Measurements from ENCODE around the gene ERN1. TPM values are rescaled to one million over a fixed set of nuclear protein-coding genes. Genes with fewer than 3 reads are reported as not detected.
A peak's percentile ranks its signal among the peaks of the same experiment; 100 is the strongest.
"Not testable (repeated sequence)": the region's sequence is repeated elsewhere in the genome, so short reads cannot be mapped to it uniquely, and the experiment has no call there.

ERN1 gene
- total RNA-seq, 1 donor from 2014 or later, result 5.7 TPM

DNA sequence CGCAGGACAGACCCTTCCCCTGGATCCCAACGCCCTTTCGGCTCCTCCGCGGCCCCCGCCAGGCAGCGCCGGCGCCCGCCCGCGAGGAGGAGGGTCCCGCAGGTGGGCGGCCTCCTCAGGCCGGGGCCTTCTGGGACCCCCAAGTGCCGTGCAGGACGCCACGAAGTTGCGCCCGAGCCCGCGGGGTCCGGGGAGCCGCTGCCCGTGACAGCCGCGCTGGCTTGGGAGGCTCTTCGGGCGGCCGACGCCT, 504 bp downstream of the ERN1 start:
- no peaks in the 10 kb centered on the region for H3K27me3 ChIP-seq (ENCODE audit: control insufficient read depth in 3 of 3, insufficient read depth in 3 of 3, low read length in 3 of 3)
- H3K4me3 ChIP-seq (ENCODE audit: low read length in 3 of 3), result peak overlapping the region; percentile 82 to 85 (median 84)
- peak overlapping the region; percentile 81 to 88 (median 85) for H3K9ac ChIP-seq (ENCODE audit: low read depth in 1 of 3, low read length in 3 of 3)
- H3K9me3 ChIP-seq (ENCODE audit: control insufficient read depth in 3 of 3, low read length in 3 of 3), result no peaks in the 10 kb centered on the region
- H3K36me3 ChIP-seq (ENCODE audit: control insufficient read depth in 3 of 3, insufficient read depth in 3 of 3, low read length in 3 of 3), result no peaks in the 10 kb centered on the region
- H3K4me1 ChIP-seq (ENCODE audit: control insufficient read depth in 3 of 3, insufficient read depth in 3 of 3, low read length in 3 of 3), result peaks cover 11 to 18% (median 15%) of the 10 kb centered on the region in 3 donors
- peak overlapping the region; percentile 78 for H3K27ac ChIP-seq (ENCODE audit: low read depth, low read length)

DNA sequence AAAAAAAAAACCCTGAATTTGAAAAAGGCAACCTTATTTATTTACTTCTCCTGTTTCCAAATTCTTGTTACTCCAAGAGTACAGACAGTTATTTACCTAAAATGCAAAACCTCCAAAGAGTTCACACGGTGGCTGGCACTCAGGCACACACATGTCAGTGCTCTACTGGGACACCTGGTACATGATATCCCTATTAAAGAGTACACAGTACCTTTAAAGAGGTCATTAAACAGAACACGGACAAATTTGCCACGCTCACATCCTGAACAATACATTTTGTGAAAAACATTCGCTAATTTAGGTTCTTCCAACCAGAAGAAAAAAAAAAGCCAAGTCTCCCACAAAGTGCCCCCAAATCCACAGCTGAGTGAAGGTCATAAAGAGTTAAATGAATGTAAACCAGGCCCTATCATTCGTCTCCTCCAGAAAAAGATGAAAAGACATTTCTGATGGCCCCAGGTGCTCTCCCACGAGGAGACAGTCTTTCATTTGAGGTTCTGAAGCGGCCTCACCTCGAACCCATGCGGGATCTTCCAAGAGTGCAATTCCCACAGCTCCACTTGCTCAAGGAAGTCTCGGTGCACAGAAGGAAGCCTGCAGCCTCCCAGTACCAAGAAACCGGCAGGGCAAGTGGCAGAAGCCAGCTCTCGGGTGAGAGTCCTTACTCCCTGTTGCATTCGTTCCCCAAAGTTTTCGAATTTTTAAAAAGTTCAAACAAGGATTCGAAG, 993 bp downstream of the ERN1 start:
- Histone ChIP-seq H3K4me3 (ENCODE audit: low read length in 3 of 3) (peak overlapping the region; percentile 82 to 85 (median 84)), H3K36me3 (ENCODE audit: control insufficient read depth in 3 of 3, insufficient read depth in 3 of 3, low read length in 3 of 3) (no peaks in the 10 kb centered on the region), H3K4me1 (ENCODE audit: control insufficient read depth in 3 of 3, insufficient read depth in 3 of 3, low read length in 3 of 3) (peaks cover 11 to 18% (median 15%) of the 10 kb centered on the region in 3 donors), H3K9me3 (ENCODE audit: control insufficient read depth in 3 of 3, low read length in 3 of 3) (no peaks in the 10 kb centered on the region), H3K9ac (ENCODE audit: low read depth in 1 of 3, low read length in 3 of 3) (peak overlapping the region; percentile 81 to 88 (median 85)), H3K27ac (ENCODE audit: low read depth, low read length) (peak overlapping the region; percentile 78), H3K27me3 (ENCODE audit: control insufficient read depth in 3 of 3, insufficient read depth in 3 of 3, low read length in 3 of 3) (no peaks in the 10 kb centered on the region)

DNA sequence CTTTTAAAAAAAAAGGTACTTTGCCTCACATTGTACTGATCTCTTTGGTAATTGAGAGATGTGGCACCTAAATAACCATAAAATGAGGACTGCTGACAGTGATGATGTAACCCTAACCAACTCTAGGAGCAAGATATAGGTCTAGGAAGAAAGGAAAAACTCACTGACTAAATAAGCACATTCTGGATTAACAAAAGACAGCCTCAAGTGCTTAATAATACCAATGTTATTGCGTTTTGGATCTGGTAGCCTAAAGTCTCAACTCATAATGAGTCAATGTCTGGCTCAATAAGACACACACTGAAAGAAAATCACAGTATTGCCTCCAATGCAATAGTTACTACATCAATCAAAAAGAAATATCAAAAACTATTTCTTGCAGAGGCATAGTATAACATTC, 3.0 kb downstream of the ERN1 start:
- H3K4me1 ChIP-seq (ENCODE audit: control insufficient read depth in 3 of 3, insufficient read depth in 3 of 3, low read length in 3 of 3), result peaks cover 11 to 18% (median 15%) of the 10 kb centered on the region in 3 donors

DNA sequence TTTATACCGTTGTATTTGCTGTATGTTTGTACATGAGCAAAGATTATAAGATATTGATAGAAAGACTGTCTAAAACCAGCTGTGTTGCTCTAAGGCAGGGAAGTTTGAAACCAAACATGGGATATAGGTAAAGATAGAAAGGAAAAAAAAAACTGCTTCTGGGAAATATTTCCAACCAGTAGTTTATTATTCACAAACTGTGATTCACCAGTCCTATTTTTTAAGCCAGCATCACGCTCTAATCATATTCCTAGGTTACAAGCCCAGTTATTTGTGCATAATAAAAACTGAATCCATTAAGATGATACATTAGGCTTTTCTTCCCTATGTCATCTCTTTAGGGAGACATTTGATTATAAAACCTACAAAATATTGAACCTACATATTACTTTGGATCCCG, 4.0 kb downstream of the ERN1 start:
- Histone ChIP-seq H3K27ac (ENCODE audit: low read depth, low read length) (no peak overlapping the region), H3K27me3 (ENCODE audit: control insufficient read depth in 3 of 3, insufficient read depth in 3 of 3, low read length in 3 of 3) (no peaks in the 10 kb centered on the region), H3K9me3 (ENCODE audit: control insufficient read depth in 3 of 3, low read length in 3 of 3) (no peaks in the 10 kb centered on the region), H3K9ac (ENCODE audit: low read depth in 1 of 3, low read length in 3 of 3) (no peak overlapping the region), H3K4me3 (ENCODE audit: low read length in 3 of 3) (no peak overlapping the region), H3K4me1 (ENCODE audit: control insufficient read depth in 3 of 3, insufficient read depth in 3 of 3, low read length in 3 of 3) (peaks cover 12 to 20% (median 19%) of the 10 kb centered on the region in 3 donors), H3K36me3 (ENCODE audit: control insufficient read depth in 3 of 3, insufficient read depth in 3 of 3, low read length in 3 of 3) (no peaks in the 10 kb centered on the region)

More for the DNA sequence above, 3.0 kb downstream of the ERN1 start:
- Histone ChIP-seq H3K27me3 (ENCODE audit: control insufficient read depth in 3 of 3, insufficient read depth in 3 of 3, low read length in 3 of 3) (no peaks in the 10 kb centered on the region), H3K9me3 (ENCODE audit: control insufficient read depth in 3 of 3, low read length in 3 of 3) (no peaks in the 10 kb centered on the region), H3K4me3 (ENCODE audit: low read length in 3 of 3) (no peak overlapping the region), H3K9ac (ENCODE audit: low read depth in 1 of 3, low read length in 3 of 3) (no peak overlapping the region), H3K27ac (ENCODE audit: low read depth, low read length) (no peak overlapping the region), H3K36me3 (ENCODE audit: control insufficient read depth in 3 of 3, insufficient read depth in 3 of 3, low read length in 3 of 3) (no peaks in the 10 kb centered on the region)

DNA sequence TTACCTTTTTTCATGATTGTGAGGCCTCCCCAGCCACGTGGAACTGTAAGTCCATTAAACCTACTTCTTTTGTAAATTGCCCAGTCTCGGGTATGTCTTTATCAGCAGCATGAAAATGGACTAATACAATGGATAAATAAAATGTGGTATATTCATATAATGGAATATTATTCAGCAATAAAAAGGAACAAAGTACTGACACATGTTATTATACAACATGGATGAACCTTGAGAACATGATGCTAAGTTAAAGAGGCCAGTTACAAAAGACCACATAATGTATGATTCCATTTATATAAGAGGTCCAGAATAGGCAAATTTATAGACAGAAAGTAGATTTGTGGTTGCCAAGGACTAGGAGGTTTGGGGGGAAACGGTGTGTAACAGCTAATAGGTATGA, 5.3 kb downstream of the ERN1 start:
- Histone ChIP-seq H3K4me1 (ENCODE audit: control insufficient read depth in 3 of 3, insufficient read depth in 3 of 3, low read length in 3 of 3) (peaks cover 9 to 15% (median 15%) of the 10 kb centered on the region in 3 donors), H3K4me3 (ENCODE audit: low read length in 3 of 3) (no peak overlapping the region), H3K9ac (ENCODE audit: low read depth in 1 of 3, low read length in 3 of 3) (no peak overlapping the region), H3K27me3 (ENCODE audit: control insufficient read depth in 3 of 3, insufficient read depth in 3 of 3, low read length in 3 of 3) (no peaks in the 10 kb centered on the region), H3K27ac (ENCODE audit: low read depth, low read length) (no peak overlapping the region), H3K9me3 (ENCODE audit: control insufficient read depth in 3 of 3, low read length in 3 of 3) (no peaks in the 10 kb centered on the region), H3K36me3 (ENCODE audit: control insufficient read depth in 3 of 3, insufficient read depth in 3 of 3, low read length in 3 of 3) (no peaks in the 10 kb centered on the region)

DNA sequence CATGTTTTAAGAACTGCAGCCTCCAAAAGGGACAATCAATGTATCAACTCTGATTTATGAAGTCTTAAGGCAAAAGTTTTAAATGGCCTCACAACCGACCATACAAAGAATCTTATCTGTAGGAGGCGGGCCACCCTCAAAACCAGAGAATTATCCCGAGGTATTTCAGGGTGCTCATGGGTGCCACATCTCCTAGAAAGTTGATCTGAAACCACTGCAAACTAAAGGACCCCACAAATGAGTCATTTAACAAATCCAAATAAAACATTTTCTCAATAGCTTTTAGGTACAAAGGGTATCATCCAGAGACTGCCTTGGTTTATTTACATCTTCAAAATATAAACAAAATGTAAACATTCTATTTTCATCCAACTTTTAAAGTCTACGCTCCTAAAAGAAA, 6.8 kb downstream of the ERN1 start:
- H3K9ac ChIP-seq (ENCODE audit: low read depth in 1 of 3, low read length in 3 of 3), result no peak overlapping the region
- H3K27me3 ChIP-seq (ENCODE audit: control insufficient read depth in 3 of 3, insufficient read depth in 3 of 3, low read length in 3 of 3), result no peaks in the 10 kb centered on the region
- H3K4me1 ChIP-seq (ENCODE audit: control insufficient read depth in 3 of 3, insufficient read depth in 3 of 3, low read length in 3 of 3), result peaks cover 10 to 15% (median 14%) of the 10 kb centered on the region in 3 donors
- H3K27ac ChIP-seq (ENCODE audit: low read depth, low read length), result no peak overlapping the region
- H3K4me3 ChIP-seq (ENCODE audit: low read length in 3 of 3), result no peak overlapping the region
- no peaks in the 10 kb centered on the region for H3K9me3 ChIP-seq (ENCODE audit: control insufficient read depth in 3 of 3, low read length in 3 of 3)
- H3K36me3 ChIP-seq (ENCODE audit: control insufficient read depth in 3 of 3, insufficient read depth in 3 of 3, low read length in 3 of 3), result no peaks in the 10 kb centered on the region

DNA sequence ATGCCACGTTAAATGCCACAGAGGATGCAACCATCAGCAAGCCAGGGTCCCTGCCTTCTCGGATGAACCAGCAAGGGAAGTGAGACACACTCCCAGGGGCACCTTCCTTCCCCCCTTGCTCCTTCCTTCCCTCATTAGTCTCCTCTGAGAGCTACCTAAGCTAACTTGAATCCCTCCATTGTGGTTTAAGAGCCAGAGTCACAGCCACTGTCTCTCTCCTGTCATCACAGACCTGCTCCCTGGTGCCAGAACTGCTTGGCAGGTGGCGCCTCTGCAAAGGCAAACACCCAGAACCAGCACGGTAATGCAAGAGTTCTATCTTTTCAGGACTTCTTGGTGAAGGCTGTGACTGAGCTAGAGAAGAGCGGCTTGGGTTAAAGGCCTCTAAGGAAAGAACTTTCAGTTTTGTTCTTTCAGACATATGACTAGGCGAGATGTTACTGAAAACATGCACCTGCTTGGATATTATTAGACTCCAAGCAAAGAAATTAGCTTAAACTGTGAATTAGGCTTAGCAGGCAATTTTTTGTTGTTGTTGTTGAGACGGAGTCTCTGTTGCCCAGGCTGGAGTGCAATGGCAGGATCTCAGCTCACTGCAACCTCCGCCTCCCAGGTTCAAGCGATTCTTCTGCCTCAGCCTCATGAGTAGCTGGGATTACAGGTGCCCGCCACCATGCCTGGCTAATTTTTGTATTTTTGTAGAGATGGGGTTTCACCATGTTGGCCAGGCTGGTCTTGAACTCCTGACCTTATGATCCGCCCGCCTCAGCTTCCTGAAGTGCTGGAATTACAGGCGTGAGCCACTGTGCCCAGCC, 8.8 kb downstream of the ERN1 start:
- H3K27me3 ChIP-seq (ENCODE audit: control insufficient read depth in 3 of 3, insufficient read depth in 3 of 3, low read length in 3 of 3); H3K9ac ChIP-seq (ENCODE audit: low read depth in 1 of 3, low read length in 3 of 3); H3K9me3 ChIP-seq (ENCODE audit: control insufficient read depth in 3 of 3, low read length in 3 of 3); H3K36me3 ChIP-seq (ENCODE audit: control insufficient read depth in 3 of 3, insufficient read depth in 3 of 3, low read length in 3 of 3); H3K4me3 ChIP-seq (ENCODE audit: low read length in 3 of 3); H3K27ac ChIP-seq (ENCODE audit: low read depth, low read length): not testable (repeated sequence)
- H3K4me1 ChIP-seq (ENCODE audit: control insufficient read depth in 3 of 3, insufficient read depth in 3 of 3, low read length in 3 of 3), result peaks cover 10 to 21% (median 18%) of the 10 kb centered on the region in 3 donors

DNA sequence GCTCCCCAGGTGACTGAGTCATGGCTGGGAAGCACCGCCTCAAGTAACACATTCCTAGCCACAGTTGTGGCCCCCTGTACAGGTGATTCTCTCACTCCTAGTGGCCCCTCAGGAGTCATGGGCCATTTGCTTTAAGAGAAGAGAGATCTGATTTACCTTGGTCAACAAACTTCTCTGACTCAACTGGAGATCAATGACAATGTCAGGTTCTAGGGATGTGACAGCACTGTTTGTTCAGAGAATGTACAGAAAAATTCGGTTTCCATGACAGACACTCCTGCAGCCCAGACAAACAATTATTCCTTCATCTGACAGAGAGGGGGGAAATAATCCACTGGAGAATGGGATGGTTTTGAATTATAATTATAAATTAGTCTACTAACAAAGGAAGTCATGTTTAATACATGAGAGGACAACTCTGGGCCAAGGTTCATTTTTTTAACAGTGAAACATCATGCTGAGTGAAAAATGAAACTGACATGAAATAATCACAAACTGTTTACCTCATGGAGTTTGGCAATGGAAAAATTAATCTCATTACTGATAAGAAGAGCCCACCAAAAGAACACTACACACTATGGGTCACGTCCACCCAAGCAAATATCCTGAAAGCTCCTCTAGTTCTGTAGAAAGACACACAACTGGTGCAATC, 9.7 kb downstream of the ERN1 start:
- Histone ChIP-seq H3K9ac (ENCODE audit: low read depth in 1 of 3, low read length in 3 of 3) (no peak overlapping the region), H3K4me3 (ENCODE audit: low read length in 3 of 3) (no peak overlapping the region), H3K27ac (ENCODE audit: low read depth, low read length) (no peak overlapping the region), H3K9me3 (ENCODE audit: control insufficient read depth in 3 of 3, low read length in 3 of 3) (no peaks in the 10 kb centered on the region), H3K27me3 (ENCODE audit: control insufficient read depth in 3 of 3, insufficient read depth in 3 of 3, low read length in 3 of 3) (no peaks in the 10 kb centered on the region), H3K36me3 (ENCODE audit: control insufficient read depth in 3 of 3, insufficient read depth in 3 of 3, low read length in 3 of 3) (no peaks in the 10 kb centered on the region), H3K4me1 (ENCODE audit: control insufficient read depth in 3 of 3, insufficient read depth in 3 of 3, low read length in 3 of 3) (peaks cover 10 to 26% (median 20%) of the 10 kb centered on the region in 3 donors)

DNA sequence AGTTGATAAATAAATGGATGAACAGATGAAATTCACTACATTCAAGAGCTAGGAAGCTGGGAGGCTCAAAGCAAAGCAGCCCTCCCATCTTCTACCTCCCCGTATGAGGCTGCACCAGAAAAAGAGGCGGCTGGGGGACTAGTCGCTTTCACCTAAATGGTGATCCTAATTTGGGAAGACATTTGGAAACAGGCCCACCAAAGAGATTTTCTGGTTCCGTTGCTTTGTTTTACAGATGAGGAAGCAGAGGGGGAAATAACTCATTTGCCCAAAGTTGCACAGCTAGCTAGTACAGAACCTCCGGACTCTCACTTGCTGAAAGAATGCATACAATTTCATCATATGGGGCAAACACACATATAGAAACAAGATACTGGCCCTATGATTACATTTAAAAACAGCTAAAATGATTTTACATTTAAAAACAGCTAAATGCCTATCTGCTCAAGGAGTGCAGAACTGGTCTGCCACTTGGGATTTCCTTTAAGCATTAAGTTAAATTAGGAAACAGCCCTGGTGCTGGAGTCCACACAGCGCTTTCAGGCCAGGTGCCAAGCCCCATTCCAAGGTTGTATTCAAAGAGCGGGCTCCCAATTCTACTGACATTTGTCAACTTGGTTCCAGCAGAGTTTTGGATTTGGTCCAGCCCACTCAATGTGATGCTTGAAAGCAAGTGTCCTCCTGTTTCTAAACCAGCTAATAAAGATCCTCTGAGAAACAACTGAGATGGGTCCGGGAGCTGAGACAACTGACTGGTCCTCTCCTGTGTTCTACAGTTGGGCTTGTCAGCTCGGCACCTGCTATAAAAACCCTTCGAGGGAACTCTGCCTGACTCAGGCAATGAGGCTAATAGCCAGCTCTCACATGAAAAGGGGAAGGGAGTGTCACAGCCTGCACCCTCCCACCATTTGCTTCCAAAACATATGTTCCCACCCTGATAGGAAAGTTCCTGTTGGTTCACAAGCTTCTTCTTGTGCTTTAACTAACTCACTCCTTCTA, 11.7 kb downstream of the ERN1 start:
- Histone ChIP-seq H3K27ac (ENCODE audit: low read depth, low read length) (peak overlapping the region; percentile 25), H3K4me3 (ENCODE audit: low read length in 3 of 3) (peak overlapping the region in 1 of 3 donors; percentile 20), H3K9ac (ENCODE audit: low read depth in 1 of 3, low read length in 3 of 3) (no peak overlapping the region), H3K36me3 (ENCODE audit: control insufficient read depth in 3 of 3, insufficient read depth in 3 of 3, low read length in 3 of 3) (no peaks in the 10 kb centered on the region), H3K9me3 (ENCODE audit: control insufficient read depth in 3 of 3, low read length in 3 of 3) (no peaks in the 10 kb centered on the region), H3K4me1 (ENCODE audit: control insufficient read depth in 3 of 3, insufficient read depth in 3 of 3, low read length in 3 of 3) (peaks cover 13 to 31% (median 25%) of the 10 kb centered on the region in 3 donors), H3K27me3 (ENCODE audit: control insufficient read depth in 3 of 3, insufficient read depth in 3 of 3, low read length in 3 of 3) (no peaks in the 10 kb centered on the region)

Data from skeletal muscle tissue (tissue), 4 donors.